Activated T-cell treated with anti-CD3 and anti-CD28 coated beads, Interleukin-2, amount 50 U/mL, for 1 hour (primary cell): Measurements from ENCODE around the gene WHRN.

Experiments used
- DNase-seq: peaks from one replicate; pipeline ENCODE4 v3.0.0-alpha.2; 2020

The WHRN gene

GRCh38 chr9:114489928-114490327, 15.3 kb downstream of the WHRN start:
- no peak for DNase-seq

- DNase-seq = no peak
Measured at GRCh38 chr9:114488398-114489129, 16.7 kb downstream of the WHRN start.

- peak; percentile 43 for DNase-seq
Measured at GRCh38 chr9:114487607-114488300, 17.5 kb downstream of the WHRN start.

GRCh38 chr9:114486205-114486963, 18.9 kb downstream of the WHRN start:
- DNase-seq = no peak

DNA sequence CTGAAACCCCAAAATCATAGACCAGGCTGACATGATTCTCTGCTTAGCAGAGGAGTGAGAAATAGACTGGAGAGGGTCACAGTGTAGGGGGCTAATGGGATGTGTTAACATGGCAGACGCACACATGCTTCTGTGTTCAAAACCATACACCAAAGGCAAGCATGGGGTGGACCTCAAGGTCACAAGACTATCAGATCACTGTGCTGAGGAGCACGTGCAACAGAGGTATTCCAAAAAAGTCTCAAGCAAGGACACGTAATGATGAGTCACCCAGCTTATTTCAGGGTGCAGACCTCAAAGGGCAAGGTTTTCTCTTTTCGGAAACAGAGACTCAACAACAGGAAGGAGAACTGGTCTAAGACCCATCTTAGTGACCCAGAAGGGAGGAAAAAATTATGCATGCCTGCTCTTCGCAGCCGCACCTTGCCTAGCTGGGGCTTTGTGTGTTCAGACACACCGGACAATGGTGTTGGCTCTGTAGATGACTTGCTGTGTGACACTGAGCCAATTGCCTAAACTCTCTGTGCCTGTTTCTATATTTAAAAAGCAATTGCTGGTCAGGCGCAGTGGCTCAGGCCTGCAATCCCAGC, 20.3 kb downstream of the WHRN start:
- DNase-seq = peak; percentile 32

DNA sequence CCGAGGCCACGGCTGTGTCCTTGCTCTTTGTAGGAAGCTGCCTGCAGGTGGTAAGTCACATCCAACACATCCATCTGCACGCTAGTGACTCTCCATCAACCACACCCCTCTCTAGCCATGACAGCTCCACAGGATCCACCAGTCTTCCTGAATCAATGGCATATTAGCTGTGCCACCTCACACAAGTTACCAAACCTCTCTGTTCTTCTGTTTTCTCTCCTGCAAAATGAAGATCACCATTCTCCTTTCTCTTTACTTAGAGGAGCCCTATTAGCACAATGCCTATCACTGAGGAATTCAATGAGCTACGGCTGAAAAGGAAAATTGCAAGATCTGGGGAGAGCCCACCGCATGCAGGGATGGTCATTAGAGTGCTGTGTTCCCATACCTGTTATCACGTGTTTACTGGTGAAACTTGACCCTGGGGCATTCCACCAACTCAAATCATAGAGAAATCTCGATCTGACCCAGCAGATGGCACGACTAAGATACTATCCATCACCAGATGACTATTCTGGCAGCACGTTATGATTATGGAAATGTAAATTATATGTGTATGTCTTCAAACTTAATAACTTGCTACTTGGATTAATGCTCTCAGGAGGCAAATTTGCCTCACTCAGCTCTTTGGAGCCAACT, 20.9 kb downstream of the WHRN start:
- no peak for DNase-seq

DNA sequence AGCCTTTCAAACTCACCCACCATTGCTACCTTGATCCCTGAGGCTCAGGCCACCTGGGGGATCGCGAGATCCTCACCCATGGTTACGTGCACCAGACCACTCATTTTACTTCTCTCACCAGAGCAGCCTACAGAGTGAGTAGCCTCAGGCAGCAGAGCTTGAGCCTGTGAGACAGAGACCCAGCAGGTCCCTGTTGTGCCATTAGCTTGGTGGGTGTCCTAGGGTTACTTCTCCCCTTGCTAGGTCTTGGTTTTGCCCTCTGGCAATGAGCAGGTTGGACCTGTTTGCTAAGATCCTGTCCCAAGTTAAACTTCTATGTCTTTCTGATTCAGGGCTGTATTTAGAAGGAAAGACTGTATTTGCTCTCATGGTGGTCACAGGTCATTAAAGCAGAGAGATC, 21.8 kb downstream of the WHRN start:
- DNase-seq = no peak

GRCh38 chr9:114482593-114482992, 22.7 kb downstream of the WHRN start:
- DNase-seq = no peak

- DNase-seq = no peak
Measured at GRCh38 chr9:114481789-114482188, 23.5 kb downstream of the WHRN start.

- no peak for DNase-seq
Measured at GRCh38 chr9:114480746-114481435, 24.4 kb downstream of the WHRN start.

DNA sequence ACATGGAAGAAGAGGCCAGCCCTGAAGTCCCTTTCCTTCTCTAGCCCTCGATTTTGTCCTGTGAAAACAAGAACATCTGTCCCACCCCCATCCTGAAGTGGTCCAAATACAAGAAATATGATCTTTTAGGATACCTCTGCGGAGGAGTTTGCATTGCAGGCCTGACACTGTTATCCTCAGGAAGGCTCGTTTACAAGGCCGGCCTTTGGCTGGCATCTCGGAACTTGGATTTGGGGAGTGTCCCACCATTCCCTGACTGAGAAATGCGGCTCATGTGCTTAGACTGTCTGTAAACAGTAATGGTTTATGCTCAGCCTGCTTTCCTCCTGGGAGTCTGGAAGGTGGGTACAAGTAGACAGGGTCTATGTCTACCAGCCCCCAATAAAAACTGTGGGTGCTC, 26.4 kb downstream of the WHRN start:
- DNase-seq = no peak

DNA sequence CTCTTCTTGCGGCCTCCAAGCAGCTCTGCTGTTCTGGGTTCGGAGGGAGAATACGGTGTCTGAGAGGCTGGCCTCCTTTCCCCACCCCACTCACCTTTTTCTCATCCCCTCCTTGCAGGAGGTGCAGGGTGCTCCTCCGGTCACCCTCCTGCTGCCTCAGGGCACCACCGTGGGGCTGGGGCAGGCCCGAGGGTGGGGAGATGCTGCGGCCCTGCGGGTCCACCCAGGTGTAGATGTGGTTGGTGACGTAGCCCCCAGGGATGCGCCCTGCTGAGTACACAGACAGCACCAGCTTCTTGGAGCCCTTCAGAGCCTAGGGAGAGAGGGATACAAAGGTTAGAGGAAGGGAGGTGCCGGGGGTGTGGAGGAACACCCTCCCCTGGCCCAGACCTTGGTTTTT, 26.8 kb downstream of the WHRN start:
- DNase-seq = no peak

GRCh38 chr9:114477642-114478041, 27.6 kb downstream of the WHRN start:
- DNase-seq = no peak

- no peak for DNase-seq
Measured at GRCh38 chr9:114476891-114477469, 28.3 kb downstream of the WHRN start.

DNA sequence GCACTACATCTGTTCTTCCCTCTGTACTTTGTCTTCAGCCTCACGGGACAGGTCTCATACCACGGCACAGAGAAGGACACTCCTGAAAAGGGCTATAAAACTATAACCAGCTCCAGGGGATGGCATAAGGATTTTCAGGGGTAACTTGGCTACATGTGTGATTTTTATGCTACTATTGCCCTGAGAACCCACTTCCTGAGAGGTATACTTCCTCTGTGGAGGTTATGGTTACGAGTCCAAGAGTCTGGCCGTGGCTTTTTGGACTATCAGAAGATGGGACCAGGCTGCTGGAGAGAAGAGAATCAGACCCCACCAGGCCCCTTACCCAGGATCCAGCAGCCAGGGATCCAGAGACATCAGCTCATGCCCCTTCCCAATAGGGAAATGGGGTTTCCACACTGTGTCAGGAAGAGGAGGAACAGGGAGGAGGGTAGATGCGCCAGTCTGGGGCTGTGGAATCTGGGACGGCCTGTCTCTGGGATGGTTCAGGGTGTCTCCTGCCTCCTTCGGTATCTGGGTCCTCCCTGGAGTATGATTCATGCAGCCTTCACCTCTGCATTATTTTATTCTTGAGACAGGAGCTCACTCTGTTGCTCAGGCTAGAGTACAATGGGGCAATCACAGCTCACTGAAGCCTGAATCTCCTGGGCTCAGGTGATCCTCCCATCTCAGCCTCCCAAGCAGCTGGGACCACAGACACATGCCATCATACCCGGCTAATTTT, 29.7 kb downstream of the WHRN start:
- no peak for DNase-seq

- no peak for DNase-seq
Measured at GRCh38 chr9:114474425-114474824, 30.8 kb downstream of the WHRN start.

DNA sequence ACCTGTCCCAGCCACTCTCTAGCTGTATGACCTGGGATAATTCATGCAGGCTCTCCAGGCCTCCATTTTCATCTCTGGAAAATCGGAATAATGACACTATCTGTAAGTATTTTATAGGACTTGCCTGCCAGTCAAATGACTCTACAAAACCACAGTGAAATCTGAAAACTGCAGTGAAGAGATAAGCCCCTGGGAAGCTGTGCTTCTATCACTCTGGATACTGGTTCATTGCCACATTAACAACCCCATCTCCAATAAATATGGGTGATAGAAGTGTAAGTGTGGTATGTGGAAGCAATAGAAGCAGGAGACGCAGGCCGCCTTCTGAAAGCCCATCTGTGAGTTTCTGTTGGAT, 31.8 kb downstream of the WHRN start:
- no peak for DNase-seq

DNA sequence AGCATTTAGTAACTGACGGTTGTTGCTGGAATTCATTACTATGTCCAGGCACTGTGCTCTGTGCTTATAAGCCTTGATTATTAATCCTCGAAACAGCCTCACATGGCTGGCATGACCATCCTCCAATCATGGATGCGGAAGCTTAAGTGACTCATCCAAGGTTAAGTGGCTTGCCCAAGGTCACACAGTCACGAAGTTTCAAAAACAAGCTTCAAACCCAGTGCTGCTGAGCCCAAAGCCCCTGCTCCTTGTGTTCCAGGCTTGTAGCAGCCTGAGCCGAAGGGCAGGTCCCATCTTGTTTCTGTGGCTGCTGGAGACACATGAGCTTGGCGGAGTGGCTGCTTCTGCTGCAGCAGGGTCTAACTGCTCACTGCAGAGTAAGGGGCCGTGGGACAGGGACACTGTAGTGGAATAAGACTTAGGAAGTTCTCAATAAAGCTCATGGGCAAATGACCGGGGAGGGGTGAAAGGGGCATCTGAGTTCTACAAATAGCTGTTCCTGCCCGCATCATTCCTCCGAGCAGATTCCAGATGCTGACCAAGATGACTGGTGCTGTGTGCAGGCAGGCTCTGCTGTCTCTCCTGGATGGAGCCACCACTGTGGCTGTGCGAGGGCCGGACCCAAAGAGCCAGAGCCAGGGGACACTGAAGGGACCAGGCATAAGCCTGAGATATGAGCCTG, 32.4 kb downstream of the WHRN start:
- DNase-seq = no peak

- DNase-seq = no peak
Measured at GRCh38 chr9:114471157-114471556, 34.1 kb downstream of the WHRN start.

DNA sequence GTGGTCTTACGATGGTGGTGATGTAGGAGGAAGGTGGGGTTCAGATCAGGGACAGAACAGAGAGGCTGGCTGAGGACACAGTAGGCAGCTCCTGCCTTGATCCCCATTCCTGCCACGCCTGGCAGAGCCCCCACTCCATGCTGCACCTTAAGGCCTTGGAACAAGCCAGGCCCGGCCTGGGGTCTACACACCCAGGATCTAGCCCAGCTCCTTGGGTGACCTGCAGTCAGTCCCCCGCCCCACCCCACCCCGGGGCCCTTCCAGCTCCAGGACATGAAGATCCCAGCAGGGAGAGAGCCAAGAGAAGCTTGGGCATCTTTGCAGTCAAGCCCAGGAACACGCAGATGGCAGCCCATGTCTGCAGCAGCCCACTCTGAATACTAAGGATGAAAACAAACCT, 34.7 kb downstream of the WHRN start:
- DNase-seq = no peak

GRCh38 chr9:114470121-114470520, 35.2 kb downstream of the WHRN start:
- DNase-seq = no peak
